ENCODE measurements around the gene MGAT4C.
"Not testable (repeated sequence)": the region's sequence is repeated elsewhere in the genome, so short reads cannot be mapped to it uniquely, and the experiment has no call there.

The MGAT4C gene

GRCh38 chr12:86122846-86123468, 133.2 kb downstream of the MGAT4C start:
- no peak for FAIRE-seq

GRCh38 chr12:86118161-86118560, 138.0 kb downstream of the MGAT4C start:
- no peak for FAIRE-seq

- no peak for FAIRE-seq
Observed at GRCh38 chr12:86117711-86118110, 138.5 kb downstream of the MGAT4C start.

- no peak for FAIRE-seq
Observed at GRCh38 chr12:86104087-86104486, 152.1 kb downstream of the MGAT4C start.

DNA sequence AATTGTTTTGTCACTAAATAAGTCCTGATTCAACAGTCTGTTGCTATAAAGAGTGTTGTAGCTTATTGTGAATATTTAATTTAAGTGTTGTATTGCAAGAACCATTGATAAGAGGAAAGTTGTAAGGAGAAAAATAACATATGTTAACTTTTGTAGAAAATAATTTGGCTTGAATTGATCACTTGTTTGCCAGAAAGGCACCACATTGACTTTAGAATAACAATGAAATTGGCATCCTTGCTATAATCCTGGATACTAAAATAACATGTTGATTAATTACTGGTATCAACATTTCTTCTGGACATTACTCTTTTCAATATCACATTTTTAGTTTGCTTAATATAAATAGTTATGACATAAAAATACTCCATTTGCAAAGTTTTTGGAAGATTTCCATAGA, 159.0 kb downstream of the MGAT4C start:
- no peak for FAIRE-seq

DNA sequence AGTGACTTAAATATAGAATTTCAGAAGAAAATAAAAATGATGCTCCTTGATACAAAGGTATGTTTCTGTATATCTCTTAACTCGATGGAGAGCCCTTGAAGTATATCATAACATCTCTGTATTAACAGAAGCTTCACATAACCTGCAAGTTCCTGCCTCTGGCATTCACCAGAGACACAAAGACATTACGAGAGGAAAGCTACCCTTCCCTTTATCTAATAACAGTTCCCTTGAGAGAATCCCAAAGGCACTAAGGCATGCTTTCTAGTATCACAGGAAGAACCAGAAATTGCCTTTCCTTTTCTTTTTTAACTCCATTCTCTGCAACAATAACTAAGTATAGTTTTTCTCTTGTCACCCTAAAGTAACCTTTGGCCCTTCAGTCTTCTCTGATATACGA, 164.5 kb downstream of the MGAT4C start:
- FAIRE-seq, result no peak

DNA sequence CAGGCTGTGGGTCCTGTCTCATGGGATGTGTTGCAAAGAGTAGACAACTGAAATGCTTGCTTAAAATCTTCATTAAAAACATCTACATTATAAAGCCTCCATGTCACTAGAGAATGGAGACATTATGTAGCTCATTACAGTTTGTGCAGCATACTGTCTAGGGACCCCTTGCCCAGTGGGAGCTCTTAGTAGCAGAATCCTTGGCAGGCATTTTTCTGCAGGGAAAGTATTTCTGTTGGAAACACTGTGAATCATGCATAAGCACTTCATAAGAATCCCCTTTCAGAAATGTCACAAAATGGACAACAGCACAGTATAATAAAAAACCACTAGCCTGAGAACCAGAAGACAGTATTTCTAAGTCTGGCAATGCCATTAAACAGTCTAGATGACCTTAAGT, 174.3 kb downstream of the MGAT4C start:
- FAIRE-seq, result no peak

GRCh38 chr12:86059052-86059451, 197.1 kb downstream of the MGAT4C start:
- not testable (repeated sequence) for FAIRE-seq

GRCh38 chr12:86057092-86057845, 198.9 kb downstream of the MGAT4C start:
- FAIRE-seq, result no peak

DNA sequence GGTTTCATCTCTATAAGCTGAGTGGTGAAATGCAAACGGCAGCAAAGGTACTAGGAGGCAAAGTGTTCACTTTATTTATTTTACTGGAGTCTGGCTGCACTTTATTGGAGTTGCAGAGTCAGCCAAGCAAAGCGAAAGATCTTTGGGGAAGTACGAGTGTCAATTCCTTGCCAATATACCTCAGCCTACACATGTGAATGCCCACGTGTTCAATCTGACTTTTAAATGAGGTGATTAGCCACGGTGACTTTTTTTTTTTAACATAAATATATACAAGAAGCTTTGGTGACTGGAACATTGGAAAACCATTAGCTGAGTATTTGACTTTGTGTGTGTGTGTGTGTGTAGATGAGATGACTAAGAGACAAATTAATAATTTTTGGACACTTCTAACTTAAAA, 203.3 kb downstream of the MGAT4C start:
- no peak for FAIRE-seq

DNA sequence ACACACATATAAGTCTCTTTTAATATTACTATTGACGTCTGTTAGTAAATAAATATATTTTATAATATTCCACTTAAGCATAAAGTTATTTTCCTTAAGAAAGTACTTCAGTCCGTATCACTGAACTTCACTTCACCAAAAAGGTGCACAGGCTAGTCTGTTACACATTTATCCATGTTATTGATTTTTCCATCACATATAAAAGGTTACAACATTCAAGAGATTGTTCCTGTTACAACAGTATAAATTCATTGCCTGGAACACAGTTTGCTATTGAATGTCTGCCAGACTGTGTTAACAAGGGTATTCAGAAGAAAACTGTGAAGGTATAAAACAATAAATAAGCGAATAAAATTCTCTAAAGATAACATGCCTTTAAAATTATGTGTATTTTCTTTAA, 206.2 kb downstream of the MGAT4C start:
- FAIRE-seq, result peak; percentile 82

- FAIRE-seq, result no peak
Observed at GRCh38 chr12:86044396-86044795, 211.8 kb downstream of the MGAT4C start.

- no peak for FAIRE-seq
Observed at GRCh38 chr12:86042062-86042461, 214.1 kb downstream of the MGAT4C start.

- no peak for FAIRE-seq
Observed at GRCh38 chr12:86018361-86018760, 237.8 kb downstream of the MGAT4C start.

- FAIRE-seq, result no peak
Observed at GRCh38 chr12:86015026-86015425, 241.2 kb downstream of the MGAT4C start.

DNA sequence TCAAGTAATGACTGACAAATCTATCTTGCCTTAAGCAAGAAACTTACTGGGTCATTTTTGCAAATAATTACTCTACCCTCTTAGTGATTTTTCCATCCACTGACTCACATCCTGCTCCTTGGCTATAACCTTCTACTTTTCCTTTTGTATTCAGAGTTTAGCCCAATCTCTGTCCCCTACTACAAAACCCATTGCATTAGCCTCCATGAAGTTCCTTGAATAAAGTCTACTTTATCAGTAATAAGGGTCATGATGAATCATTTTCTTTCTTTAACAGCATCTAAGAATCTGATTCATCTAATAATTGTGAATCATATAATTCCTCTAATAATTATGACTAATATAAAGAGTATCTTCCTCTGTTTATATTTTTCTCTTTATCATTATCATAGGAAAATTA, 249.5 kb downstream of the MGAT4C start:
- no peak for FAIRE-seq

- FAIRE-seq, result no peak
Observed at GRCh38 chr12:85998074-85998473, 258.1 kb downstream of the MGAT4C start.

GRCh38 chr12:85996280-85996679, 259.9 kb downstream of the MGAT4C start:
- FAIRE-seq, result no peak

- no peak for FAIRE-seq
Observed at GRCh38 chr12:85993746-85994145, 262.4 kb downstream of the MGAT4C start.

DNA sequence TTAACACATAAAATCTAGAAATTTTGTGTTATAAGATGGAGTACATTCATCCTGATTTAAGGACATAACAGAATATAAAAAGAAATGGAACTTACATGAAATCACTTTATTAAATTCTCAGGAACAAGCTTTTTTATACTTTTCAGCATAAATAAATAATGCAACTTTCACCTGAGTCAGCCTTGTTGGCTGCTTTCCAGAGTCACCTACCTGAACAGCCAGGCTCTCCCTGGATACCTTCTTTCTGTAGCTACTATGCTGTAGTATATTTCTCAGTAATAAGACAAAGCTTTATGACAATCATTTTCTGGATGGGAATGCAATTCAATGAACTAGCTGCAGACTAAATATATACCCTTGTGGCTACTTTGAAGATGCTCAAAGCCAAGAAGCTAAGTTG, 270.2 kb downstream of the MGAT4C start:
- peak; percentile 56 for FAIRE-seq

GRCh38 chr12:85983601-85984000, 272.6 kb downstream of the MGAT4C start:
- no peak for FAIRE-seq

DNA sequence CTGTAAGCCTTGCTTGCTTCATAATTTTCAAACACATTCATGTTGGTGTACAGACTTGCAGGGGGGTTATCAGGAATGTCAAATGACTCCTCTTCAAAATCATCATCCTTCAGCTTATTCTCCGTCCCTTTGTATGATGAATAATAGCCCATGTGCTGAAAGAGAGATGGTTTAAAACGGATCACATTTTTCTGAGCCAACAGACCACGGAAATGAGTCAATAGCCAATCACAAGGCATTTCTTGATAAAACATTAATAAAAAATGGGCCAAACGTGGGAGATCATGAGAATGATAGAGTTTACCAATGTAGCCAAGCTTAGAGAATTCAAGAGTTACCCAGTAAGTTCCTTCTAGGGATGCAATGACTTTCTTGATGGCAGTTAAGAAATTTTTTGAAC, 276.6 kb downstream of the MGAT4C start:
- no peak for FAIRE-seq

- FAIRE-seq, result no peak
Observed at GRCh38 chr12:85975716-85976115, 280.5 kb downstream of the MGAT4C start.

GRCh38 chr12:85971800-85972199, 284.4 kb downstream of the MGAT4C start:
- FAIRE-seq, result no peak

DNA sequence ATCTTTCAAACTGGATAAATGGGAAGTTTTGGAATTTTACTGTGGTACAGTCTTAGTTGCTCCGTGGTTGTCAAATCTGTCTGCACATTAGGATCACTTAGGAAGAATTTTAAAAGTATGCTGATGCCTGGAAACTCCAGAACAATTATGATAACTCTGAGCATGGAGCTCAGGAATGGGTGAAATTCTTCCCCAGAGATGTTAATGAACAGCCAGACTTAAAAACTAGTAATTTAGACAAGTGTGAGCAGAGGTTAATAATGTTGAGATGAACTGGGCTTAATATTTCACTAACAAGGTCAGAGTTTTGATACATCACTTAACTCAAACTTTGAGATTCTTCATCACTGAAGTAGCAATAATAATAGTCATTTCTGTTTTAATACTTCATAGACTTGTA, 287.6 kb downstream of the MGAT4C start:
- no peak for FAIRE-seq
